ENCODE results near the gene C6orf89.

Gene C6orf89

DNA sequence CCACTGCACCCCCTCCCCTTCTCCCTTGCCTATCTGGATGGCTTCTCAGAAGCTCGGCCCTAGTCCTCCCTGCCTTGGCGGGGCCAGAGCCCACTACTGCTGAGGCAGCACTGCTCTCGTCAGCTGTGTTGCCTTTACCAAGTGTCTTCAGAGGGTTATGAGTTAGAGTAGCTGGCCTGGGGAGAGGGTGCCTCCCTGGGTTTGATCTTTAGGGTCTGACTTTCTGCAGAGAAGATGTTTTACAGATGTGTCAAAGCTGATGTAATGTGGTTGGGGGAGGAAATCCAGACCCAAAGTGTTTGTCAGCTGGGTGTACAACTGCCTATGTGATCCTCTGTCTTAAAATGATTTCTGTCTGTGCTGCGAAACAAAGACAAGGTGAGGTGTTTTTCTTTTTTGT lies 38.4 kb downstream of the C6orf89 start:
- TF ChIP-seq, protein P1, sequence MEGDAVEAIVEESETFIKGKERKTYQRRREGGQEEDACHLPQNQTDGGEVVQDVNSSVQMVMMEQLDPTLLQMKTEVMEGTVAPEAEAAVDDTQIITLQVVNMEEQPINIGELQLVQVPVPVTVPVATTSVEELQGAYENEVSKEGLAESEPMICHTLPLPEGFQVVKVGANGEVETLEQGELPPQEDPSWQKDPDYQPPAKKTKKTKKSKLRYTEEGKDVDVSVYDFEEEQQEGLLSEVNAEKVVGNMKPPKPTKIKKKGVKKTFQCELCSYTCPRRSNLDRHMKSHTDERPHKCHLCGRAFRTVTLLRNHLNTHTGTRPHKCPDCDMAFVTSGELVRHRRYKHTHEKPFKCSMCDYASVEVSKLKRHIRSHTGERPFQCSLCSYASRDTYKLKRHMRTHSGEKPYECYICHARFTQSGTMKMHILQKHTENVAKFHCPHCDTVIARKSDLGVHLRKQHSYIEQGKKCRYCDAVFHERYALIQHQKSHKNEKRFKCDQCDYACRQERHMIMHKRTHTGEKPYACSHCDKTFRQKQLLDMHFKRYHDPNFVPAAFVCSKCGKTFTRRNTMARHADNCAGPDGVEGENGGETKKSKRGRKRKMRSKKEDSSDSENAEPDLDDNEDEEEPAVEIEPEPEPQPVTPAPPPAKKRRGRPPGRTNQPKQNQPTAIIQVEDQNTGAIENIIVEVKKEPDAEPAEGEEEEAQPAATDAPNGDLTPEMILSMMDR (IDR thresholded peaks at IDR 0.05; ENCODE audit: low read length, missing control alignments), result no peak
- no peak for DNase-seq (ENCODE audit: low read depth)
- no peak overlapping the region for H3K4me3 ChIP-seq (replicated peaks; ENCODE audit: low read depth, low read length)

DNA sequence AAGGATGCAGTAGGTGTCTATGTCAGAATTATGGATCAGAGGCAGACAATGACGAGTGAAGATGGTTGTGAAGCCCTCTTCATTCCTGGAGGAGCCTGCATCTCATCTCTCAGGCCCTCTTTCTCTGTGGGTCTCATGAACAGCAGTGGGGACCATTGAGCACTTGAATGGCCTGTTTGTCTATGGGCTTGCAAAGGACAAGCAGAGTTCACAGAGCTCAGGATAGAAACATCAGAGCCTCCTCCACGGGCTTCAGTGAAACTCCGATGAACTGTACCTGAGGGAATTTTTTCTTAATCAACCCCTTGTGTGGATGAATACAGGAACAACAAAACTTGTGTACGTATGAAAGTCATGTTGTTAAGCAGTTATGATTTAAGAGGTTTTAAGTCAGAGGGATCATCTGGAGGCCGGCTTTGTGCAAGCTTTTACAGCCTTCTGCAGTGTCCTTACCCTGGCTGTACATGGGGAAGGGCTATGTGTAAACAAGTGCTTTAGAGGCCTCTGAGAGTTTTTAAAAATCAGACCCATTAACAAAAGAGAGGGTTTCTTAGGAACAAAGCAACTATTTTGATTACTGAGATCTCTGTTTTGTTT lies 39.1 kb downstream of the C6orf89 start:
- TF ChIP-seq, protein P1 (IDR thresholded peaks at IDR 0.05; ENCODE audit: low read length, missing control alignments), result no peak
- H3K4me3 ChIP-seq (replicated peaks; ENCODE audit: low read depth, low read length), result no peak overlapping the region
- DNase-seq (ENCODE audit: low read depth), result no peak

DNA sequence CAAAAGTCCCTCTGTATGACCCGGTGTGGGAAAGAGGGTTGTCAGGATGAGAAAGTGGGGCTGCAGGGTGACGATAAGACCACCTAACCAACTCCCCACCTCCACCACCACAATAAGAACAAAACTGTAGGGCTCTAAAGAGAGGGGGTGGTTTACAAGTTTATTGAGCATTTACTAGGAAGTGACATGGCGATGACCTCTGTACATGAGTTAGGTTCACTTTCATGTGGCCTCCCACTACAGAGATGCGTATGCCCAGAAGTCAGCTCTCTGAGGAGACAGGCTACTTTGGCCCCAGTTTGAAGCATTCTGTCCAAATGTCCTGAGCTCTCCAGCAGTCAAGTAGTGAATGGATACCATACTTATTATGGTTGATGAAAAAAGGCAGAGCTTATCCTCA lies 40.1 kb downstream of the C6orf89 start:
- H3K4me3 ChIP-seq (replicated peaks; ENCODE audit: low read depth, low read length), result no peak overlapping the region
- TF ChIP-seq, protein P1 (IDR thresholded peaks at IDR 0.05; ENCODE audit: low read length, missing control alignments), result no peak
- no peak for DNase-seq (ENCODE audit: low read depth)

DNA sequence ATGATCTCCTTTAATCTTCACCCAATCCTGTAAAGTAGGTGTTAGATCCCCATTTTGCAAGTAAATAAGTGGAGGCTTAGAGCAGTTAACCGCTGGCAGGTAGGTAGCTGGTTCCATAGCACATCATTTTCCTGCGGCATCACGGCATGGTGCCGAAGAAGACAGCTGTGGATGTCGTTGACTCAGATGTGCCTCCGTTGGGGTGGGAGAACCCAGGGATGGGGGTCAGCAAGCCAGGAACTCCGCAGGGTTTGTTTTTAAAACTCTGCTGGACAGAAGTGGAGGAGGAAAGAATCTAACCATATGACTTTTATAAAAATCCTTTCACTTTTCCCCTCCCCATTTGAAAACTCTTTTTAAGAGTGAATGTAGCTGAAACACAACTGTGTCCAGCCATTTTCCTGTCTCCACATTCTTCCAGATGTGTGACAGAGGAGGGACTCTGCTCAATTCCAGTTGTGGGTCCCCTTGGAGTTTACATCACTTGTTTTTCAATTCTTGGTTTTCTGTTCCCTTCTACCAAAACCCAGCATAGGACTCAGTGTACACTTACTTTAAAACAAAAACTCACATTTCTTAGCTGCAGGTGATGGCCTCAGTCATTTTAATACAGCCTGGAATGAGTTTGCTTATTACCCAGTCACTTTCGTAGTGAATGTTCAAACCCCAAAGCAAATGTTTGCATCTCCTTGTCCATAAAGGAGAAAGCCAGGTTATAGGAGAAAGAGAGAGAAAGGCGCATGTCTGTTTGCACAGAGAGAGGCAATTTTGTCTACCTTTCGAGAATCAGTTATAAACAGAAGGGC lies 41.2 kb downstream of the C6orf89 start:
- DNase-seq (ENCODE audit: low read depth), result no peak
- TF ChIP-seq, protein P1 (IDR thresholded peaks at IDR 0.05; ENCODE audit: low read length, missing control alignments), result no peak
- no peak overlapping the region for H3K4me3 ChIP-seq (replicated peaks; ENCODE audit: low read depth, low read length)

DNA sequence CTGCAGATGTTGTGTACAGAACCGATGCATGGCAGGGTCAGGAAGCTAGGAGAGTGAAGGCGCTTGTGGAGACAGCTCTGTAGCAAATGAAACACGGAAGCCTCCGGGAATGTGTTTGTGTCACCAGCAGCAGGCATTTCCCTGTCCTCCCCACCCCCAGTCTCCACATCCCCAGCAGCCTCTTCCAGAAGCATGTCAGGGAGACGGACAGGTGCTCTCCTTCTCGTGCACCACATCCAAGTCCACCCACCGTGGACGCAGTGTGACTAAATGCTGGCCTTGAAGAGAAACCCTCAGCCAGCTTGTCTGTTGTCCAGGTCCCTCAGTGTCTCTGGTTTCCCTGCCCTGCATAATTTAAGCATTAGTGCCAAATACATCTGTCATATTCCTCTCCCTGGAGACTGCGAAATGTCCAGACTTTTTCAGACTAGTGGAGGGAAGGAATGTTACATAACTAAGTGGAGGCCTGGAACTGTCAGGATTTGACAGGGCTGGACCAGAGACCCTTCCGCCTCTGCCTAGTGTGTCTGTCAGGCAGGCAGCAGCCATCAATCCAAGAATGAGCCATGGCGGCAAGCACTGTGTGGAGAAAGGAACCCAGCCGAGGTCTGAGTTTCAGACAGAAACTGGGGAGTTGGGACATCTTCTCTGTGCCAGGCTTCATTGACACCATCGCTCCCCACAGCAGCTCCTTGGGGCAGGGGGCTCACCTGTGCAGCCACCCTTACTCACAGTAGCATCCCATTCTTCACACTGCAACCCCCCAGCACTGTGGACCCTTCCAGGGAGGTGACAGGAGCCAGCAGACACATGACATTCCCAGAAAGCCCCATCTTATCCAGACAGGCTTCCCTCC lies 42.2 kb downstream of the C6orf89 start:
- DNase-seq (ENCODE audit: low read depth), result no peak
- TF ChIP-seq, protein P1 (IDR thresholded peaks at IDR 0.05; ENCODE audit: low read length, missing control alignments), result no peak
- H3K4me3 ChIP-seq (replicated peaks; ENCODE audit: low read depth, low read length), result no peak overlapping the region

DNA sequence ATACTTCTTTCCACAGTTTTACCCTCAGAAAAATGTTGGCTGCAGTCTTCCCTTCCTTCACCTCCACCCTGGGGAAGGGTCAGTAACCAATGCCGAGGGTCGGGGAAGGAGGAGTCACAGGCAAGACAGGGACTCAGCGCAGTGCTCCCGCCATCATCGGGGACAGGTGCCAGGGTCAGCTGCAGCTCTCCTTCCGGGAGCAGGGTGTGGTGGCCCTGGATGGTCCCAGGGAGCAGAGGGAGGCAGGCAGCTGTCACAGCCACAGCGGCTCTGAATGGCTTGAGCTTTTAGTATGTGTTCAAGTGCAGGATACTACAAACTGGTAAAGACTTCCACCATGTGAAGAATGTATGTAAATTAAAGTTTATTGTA lies 42.8 kb downstream of the C6orf89 start:
- no peak for DNase-seq (ENCODE audit: low read depth)
- TF ChIP-seq, protein P1 (IDR thresholded peaks at IDR 0.05; ENCODE audit: low read length, missing control alignments), result no peak
- H3K4me3 ChIP-seq (replicated peaks; ENCODE audit: low read depth, low read length), result no peak overlapping the region
